GM12878 (cell line): ENCODE measurements around the gene FAM9A. TPM values are rescaled to one million over a fixed set of nuclear protein-coding genes. Genes with fewer than 3 reads are reported as not detected.
A peak's percentile ranks its signal among the peaks of the same experiment; 100 is the strongest.

Source experiments
- ATAC-seq: fragments of 200-7000 bp; cut with Tn5 transposase; 3 replicates; pipeline ENCODE4 v1.9.1; 2020; ENCODE audit warnings: mild to moderate bottlenecking, moderate library complexity
- BruUV-seq: library from RNA; stranded (reverse); fragments of 400-500 nt; replicated peaks from 2 replicates; lab custom pipeline; 2021; lab: Mats Ljungman, UMichigan
- CTCF ChIA-PET: fragments of 300-600 bp; sonication (Branson Sonifier 250); formaldehyde crosslinking; extraction: SDS; loops from one replicate; lab custom pipeline; 2021; ENCODE audit warnings: inconsistent platforms; lab: Yijun Ruan, JAX
- POLR2A ChIA-PET: fragments of 350-600 bp; formaldehyde crosslinking; extraction: SDS; loops from one replicate; lab custom pipeline; 2021; ENCODE audit warnings: inconsistent platforms; lab: Charles Lee
- RAD21 ChIA-PET: fragments of 300-600 bp; sonication (Branson Sonifier 250); formaldehyde crosslinking; loops from one replicate; lab custom pipeline; 2023; ENCODE audit warnings: antibody characterized with exemption; ENCODE audit not compliant: unreplicated experiment; lab: Charles Lee
- SMC1A ChIA-PET: fragments of 300-600 bp; sonication (Branson Sonifier 250); formaldehyde crosslinking; loops from one replicate; lab custom pipeline; 2023; ENCODE audit not compliant: unreplicated experiment, uncharacterized antibody; lab: Charles Lee
- DNase-seq: peaks from one replicate; pipeline ENCODE4 v3.0.0-alpha.2; 2011; ENCODE audit warnings: low read depth, low spot score
- FAIRE-seq: peaks from 3 replicates; lab custom pipeline; 2011; peaks lifted over from hg19 to GRCh38; lab: Jason Lieb, UNC
- H2AFZ ChIP-seq: 2 replicates; pipeline ENCODE4 v1.6.0; 2011; ENCODE audit warnings: low read depth, low read length, control low read depth; ENCODE audit not compliant: control insufficient read depth
- H3K27ac ChIP-seq: 2 replicates; pipeline ENCODE4 v1.5.1; 2011; ENCODE audit warnings: control low read depth; ENCODE audit not compliant: control insufficient read depth, insufficient read depth
- H3K27me3 ChIP-seq, 2 experiments: replicated peaks in 1 of 2; 2 replicates each; pipeline versions ENCODE4 v1.6.0 to v1.6.1; 2011; ENCODE audit warnings: low read length in 1 of 2; ENCODE audit not compliant: control insufficient read depth in 2 of 2, insufficient read depth in 2 of 2
- H3K36me3 ChIP-seq, 2 experiments: 2 replicates each; pipeline ENCODE4 v1.5.1; 2011; ENCODE audit warnings: low read length in 1 of 2; ENCODE audit not compliant: control insufficient read depth in 2 of 2, insufficient read depth in 2 of 2
- H3K4me1 ChIP-seq: 2 replicates; pipeline ENCODE4 v1.6.1; 2011; ENCODE audit warnings: mild to moderate bottlenecking, low read length, moderate library complexity, mixed read lengths; ENCODE audit not compliant: control insufficient read depth, insufficient read depth
- H3K4me2 ChIP-seq: 2 replicates; pipeline ENCODE4 v1.6.0; 2011; ENCODE audit warnings: control low read depth; ENCODE audit not compliant: control insufficient read depth, insufficient read depth
- H3K4me3 ChIP-seq: fragments of 200-600 bp; sonication (generic); 2 replicates; pipeline ENCODE4 v1.5.1; 2016
- H3K79me2 ChIP-seq: 2 replicates; pipeline ENCODE4 v1.6.0; 2011; ENCODE audit warnings: low read length; ENCODE audit not compliant: control insufficient read depth, insufficient read depth
- H3K9ac ChIP-seq: 2 replicates; pipeline ENCODE4 v1.8.0; 2011; ENCODE audit warnings: low read length, control low read depth, mixed read lengths; ENCODE audit not compliant: control insufficient read depth, insufficient read depth
- H3K9me3 ChIP-seq: replicated peaks from 3 replicates; pipeline ENCODE4 v1.5.1; 2011; ENCODE audit warnings: mild to moderate bottlenecking, low read length; ENCODE audit not compliant: control insufficient read depth, insufficient read depth
- H4K20me1 ChIP-seq: 2 replicates; pipeline ENCODE4 v1.6.0; 2011; ENCODE audit not compliant: control insufficient read depth, insufficient read depth
- BCL3 ChIP-seq: IDR thresholded peaks from 2 replicates; pipeline ENCODE4 v1.6.1; 2011; ENCODE audit warnings: borderline replicate concordance, low read depth, mild to moderate bottlenecking, moderate library complexity, low read length; ENCODE audit not compliant: insufficient read depth, poor library complexity, severe bottlenecking
- CEBPZ ChIP-seq: fragments of 150-350 bp; IDR thresholded peaks from 2 replicates; pipeline ENCODE4 v1.6.1; 2016; ENCODE audit warnings: low read depth, low read length
- CTCF ChIP-seq, 3 experiments: IDR thresholded peaks in 2 of 3; conservative IDR thresholded peaks in 1 of 3; 2 replicates each; pipeline ENCODE4 v1.5.1; 2011; ENCODE audit warnings: low read depth in 3 of 3, low read length in 3 of 3, mild to moderate bottlenecking in 3 of 3, control low read depth in 2 of 3, moderate library complexity in 2 of 3, inconsistent platforms in 1 of 3, mixed read lengths in 1 of 3; ENCODE audit not compliant: control insufficient read depth in 2 of 3, insufficient read depth in 1 of 3; ENCODE audit errors: extremely low read depth in 1 of 3
- GATAD2B ChIP-seq: fragments of 450-650 bp; conservative IDR thresholded peaks from 2 replicates; pipeline ENCODE4 v1.6.1; 2017; ENCODE audit warnings: low read depth, mild to moderate bottlenecking, moderate library complexity
- HDAC2 ChIP-seq: fragments of 200-600 bp; sonication (generic); IDR thresholded peaks from 2 replicates; pipeline ENCODE4 v1.6.1; 2017
- KDM1A ChIP-seq: fragments of 200-600 bp; sonication (generic); IDR thresholded peaks from 2 replicates; pipeline ENCODE4 v1.6.1; 2016; ENCODE audit warnings: borderline replicate concordance
- PAX5 ChIP-seq: IDR thresholded peaks from 2 replicates; pipeline ENCODE4 v1.6.1; 2011; ENCODE audit warnings: low read depth, low read length, borderline replicate concordance
- POLR2AphosphoS2 ChIP-seq: IDR thresholded peaks from 2 replicates; pipeline ENCODE4 v1.6.1; 2011; ENCODE audit warnings: low read depth, mild to moderate bottlenecking, low read length, improper control_type of control experiment, moderate library complexity
- POU2F2 ChIP-seq: IDR thresholded peaks from 3 replicates; pipeline ENCODE4 v1.6.1; 2011; ENCODE audit warnings: low read depth, mild to moderate bottlenecking, low read length, borderline replicate concordance
- RAD21 ChIP-seq: IDR thresholded peaks from 2 replicates; pipeline ENCODE4 v1.6.1; 2011; ENCODE audit warnings: mild to moderate bottlenecking, low read depth, low read length, moderate library complexity; ENCODE audit not compliant: insufficient read depth
- SMC3 ChIP-seq: IDR thresholded peaks from 2 replicates; pipeline ENCODE4 v1.6.1; 2011; ENCODE audit warnings: low read length, improper control_type of control experiment, borderline replicate concordance
- SUZ12 ChIP-seq: fragments of 200-600 bp; sonication (generic); IDR thresholded peaks from one replicate; pipeline ENCODE4 v1.6.1; 2018; ENCODE audit warnings: antibody characterized with exemption, mild to moderate bottlenecking; ENCODE audit not compliant: unreplicated experiment
- ZNF207 ChIP-seq: fragments of 450-650 bp; IDR thresholded peaks from 2 replicates; pipeline ENCODE4 v1.6.1; 2014; ENCODE audit warnings: antibody characterized with exemption, mild to moderate bottlenecking, borderline replicate concordance
- ZNF24 ChIP-seq: fragments of 450-650 bp; IDR thresholded peaks from 2 replicates; pipeline ENCODE4 v1.6.1; 2017; ENCODE audit warnings: antibody characterized with exemption, mild to moderate bottlenecking
- WGBS: methylation state at CpG from one replicate; pipeline ENCODE4 v1.1.6; 2016; ENCODE audit warnings: low lambda C conversion rate; ENCODE audit not compliant: insufficient replicate concordance, insufficient coverage; ENCODE audit errors: missing lambda C conversion rate; 5-methylcytosine and 5-hydroxymethylcytosine counted together
- in situ Hi-C: fragments of 300-500 bp; cut with MboI; formaldehyde crosslinking; loops from 9 replicates; pipeline ENCODE4 v1.14.3; 2018; ENCODE audit warnings: mixed read lengths
- intact Hi-C: fragments of 100-400 bp; cut with micrococcal nuclease; formaldehyde crosslinking; loops from one replicate; pipeline ENCODE4 v1.14.2; 2022; ENCODE audit not compliant: unreplicated experiment
- polyA plus RNA-seq, 11 experiments: library from polyadenylated mRNA; depleted of rRNA in 4 of 11; unstranded in 6 of 11; stranded (reverse) in 5 of 11; fragments of >200 nt; fragmentation: Nextera tagmentation in 4 of 11; fragmentation: Illumina TruSeq in 1 of 11; extraction: Ambion mirVana in 4 of 11; extraction: Trizol in 1 of 11; gene quantifications; 1 replicate in 1 of 11; 2 replicates in 10 of 11; pipeline versions ENCODE4 v1.2.1 to v1.2.3, GENCODE V29; 2011 to 2016; ENCODE audit warnings: inconsistent platforms in 2 of 11, missing spikeins in 2 of 11, low read depth in 1 of 11
- total RNA-seq, 4 experiments: library from RNA; depleted of rRNA in 3 of 4; stranded (reverse); fragments of >200 nt in 3 of 4; fragmentation: Illumina TruSeq in 1 of 4; extraction: Trizol in 1 of 4; gene quantifications; 2 replicates each; pipeline versions ENCODE4 v1.2.1 to v1.2.3, GENCODE V29; 2013 to 2021

Gene FAM9A
- total and polyA plus RNA-seq, 10 of the 15 experiments (the other 5 are each of a cell fraction or from before 2014, with no cell fraction given): not detected

- no peak for TF ChIP-seq POU2F2
- TF ChIP-seq, all 136 proteins: peak for 0
Observed at GRCh38 chrX:8749697-8750096, 51.5 kb downstream of the FAM9A start (continued).

- Histone ChIP-seq H4K20me1 (no peaks in the 10 kb centered on the region), H3K4me1 (no peaks in the 10 kb centered on the region), H2AFZ (no peak overlapping the region), H3K9ac (no peak overlapping the region), H3K36me3 (no peaks in the 10 kb centered on the region), H3K9me3 (no peaks in the 10 kb centered on the region), H3K79me2 (no peaks in the 10 kb centered on the region), H3K27me3 (no peaks in the 10 kb centered on the region), H3K4me3 (no peak overlapping the region), H3K4me2 (no peak overlapping the region), H3K27ac (no peak overlapping the region)
- TF ChIP-seq CTCF (IDR thresholded peaks at IDR 0.05 in 2 of 3, conservative IDR thresholded peaks at IDR 0.05 in 1 of 3; ENCODE audit: control insufficient read depth in 2 of 3, extremely low read depth in 1 of 3, insufficient read depth in 1 of 3, low read depth in 3 of 3, low read length in 3 of 3): peak; percentile 47 to 63 (median 61)
- TF ChIP-seq BCL3: no peak
- no peak for TF ChIP-seq ZNF24
- no peak for TF ChIP-seq HDAC2
- no peak for TF ChIP-seq PAX5
- TF ChIP-seq KDM1A: no peak
- TF ChIP-seq GATAD2B: no peak
- TF ChIP-seq ZNF207: no peak
- peak; percentile 30; the same call in 1 of the 2 replicates for TF ChIP-seq SMC3
- no peak for TF ChIP-seq POLR2AphosphoS2
- no peak for TF ChIP-seq SUZ12
- peak; percentile 49 for TF ChIP-seq RAD21
- TF ChIP-seq CEBPZ: no peak
- DNase-seq (no peak), FAIRE-seq (no peak), ATAC-seq (peak; percentile 80)
- CTCF ChIA-PET: interaction anchor here (3.2 kb wide), 1 partner anchor 67 kb away, joined by 16 read pairs; no protein-coding TSS in a partner anchor
- SMC1A ChIA-PET: no interaction called here
- BruUV-seq: no TSS peak
- 10% methylated on average over 6 of the region's 6 CpGs for WGBS
- POLR2A ChIA-PET: no interaction called here
- in situ Hi-C loops (no loop called here), intact Hi-C loops (no loop called here)
- RAD21 ChIA-PET: no interaction called here
Observed at GRCh38 chrX:8748855-8749254, 52.3 kb downstream of the FAM9A start.
